ENCODE data around the gene SDF2L1.
"Not testable (repeated sequence)": the region's sequence is repeated elsewhere in the genome, so short reads cannot be mapped to it uniquely, and the experiment has no call there.

The SDF2L1 gene, protein sequence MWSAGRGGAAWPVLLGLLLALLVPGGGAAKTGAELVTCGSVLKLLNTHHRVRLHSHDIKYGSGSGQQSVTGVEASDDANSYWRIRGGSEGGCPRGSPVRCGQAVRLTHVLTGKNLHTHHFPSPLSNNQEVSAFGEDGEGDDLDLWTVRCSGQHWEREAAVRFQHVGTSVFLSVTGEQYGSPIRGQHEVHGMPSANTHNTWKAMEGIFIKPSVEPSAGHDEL

DNA sequence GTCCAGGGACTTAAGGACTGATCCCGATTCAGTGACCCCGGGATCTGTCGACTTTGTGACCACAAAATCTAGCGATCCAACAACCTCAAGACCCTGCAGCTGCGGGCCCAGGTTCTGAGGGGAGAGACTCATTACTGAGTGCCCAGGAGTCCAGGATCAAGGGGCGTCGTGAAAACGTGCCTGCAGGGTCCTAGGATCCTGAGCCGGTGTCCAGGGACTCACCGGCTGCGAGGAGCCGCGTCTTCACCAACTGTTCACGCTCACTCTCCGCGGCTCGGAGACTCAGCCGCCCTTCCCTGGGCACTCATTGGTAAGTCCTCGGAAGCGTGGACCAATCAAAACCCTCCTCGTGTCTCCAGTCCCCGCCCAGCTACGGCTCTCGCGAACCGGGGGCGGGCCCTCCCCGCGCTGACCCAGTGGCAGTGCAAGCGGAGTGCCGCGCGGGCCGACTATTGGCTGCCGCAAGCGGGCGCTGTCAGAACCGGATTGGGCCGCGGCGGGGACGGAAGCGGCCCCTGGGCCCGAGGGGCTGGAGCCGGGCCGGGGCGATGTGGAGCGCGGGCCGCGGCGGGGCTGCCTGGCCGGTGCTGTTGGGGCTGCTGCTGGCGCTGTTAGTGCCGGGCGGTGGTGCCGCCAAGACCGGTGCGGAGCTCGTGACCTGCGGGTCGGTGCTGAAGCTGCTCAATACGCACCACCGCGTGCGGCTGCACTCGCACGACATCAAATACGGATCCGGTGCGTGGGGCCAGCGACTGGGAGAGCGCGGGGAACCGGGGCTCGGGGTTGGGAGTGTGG is at the start of gene SDF2L1:
SDF2L1 (plus strand) TSS at position 514 of the 795 bp plus-strand sequence; CDS start at position 549, 35 bp downstream.
- DNase-seq (ENCODE audit: low read depth): peak; percentile 99

DNA sequence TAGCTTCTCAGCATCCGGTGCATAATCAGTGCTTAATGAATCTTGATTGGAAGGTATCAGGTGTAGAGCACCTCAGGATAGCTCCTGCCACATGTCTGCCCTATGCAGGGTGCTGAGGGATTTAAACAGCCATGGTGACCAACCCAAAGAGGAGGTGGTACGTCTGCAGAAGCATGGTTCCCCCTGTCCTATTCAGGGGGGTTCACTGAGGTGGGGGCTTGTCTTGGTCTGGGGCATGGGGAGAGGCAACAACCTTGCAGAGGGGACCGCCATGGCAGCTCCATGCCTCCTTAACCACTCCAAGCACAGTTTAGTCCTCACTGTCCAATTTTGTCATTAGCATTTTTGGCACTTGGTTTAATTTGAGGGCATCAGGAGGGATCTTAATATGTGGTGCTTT is 49.7 kb upstream of the SDF2L1 start:
- DNase-seq (ENCODE audit: low read depth): no peak

DNA sequence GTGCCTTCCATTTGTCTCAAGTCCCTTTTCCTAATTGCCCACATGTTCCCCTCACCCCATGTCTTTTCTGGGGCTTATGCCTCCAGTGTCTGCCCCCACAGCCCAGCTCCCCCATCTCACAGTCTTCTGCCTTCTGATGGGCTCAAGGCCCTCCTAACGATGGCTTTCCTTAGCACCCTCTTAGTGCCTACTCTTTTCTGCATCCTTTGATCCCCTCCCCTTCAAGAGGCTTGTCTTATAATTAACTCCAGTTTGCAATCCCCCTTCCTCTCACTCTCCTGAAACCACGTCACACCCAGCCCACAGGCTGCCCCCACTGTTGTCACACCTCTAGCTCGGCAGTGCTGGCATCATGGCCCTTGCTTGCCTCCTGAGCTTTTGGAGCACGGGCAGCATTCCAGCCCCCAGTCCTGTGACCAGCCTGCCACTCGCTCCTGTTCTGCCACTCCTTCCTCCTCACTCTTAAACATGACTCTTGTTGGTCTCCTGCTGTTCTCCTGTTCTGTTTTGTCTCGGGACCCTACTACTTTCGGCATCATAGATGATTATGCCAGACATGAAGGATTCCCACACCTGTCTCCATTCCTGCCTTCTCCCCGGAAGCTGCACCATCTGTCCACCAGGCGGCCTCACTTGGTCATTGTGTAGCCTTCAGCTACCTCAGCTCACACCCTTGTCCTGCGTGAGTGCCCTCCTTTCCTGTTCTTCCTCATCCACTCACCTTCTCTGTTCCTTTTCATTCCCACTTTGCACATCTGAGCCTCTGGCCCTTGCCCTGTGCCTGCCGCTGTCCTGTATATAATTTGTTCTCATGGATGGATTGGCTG is 48.5 kb upstream of the SDF2L1 start:
- DNase-seq (ENCODE audit: low read depth): no peak

DNA sequence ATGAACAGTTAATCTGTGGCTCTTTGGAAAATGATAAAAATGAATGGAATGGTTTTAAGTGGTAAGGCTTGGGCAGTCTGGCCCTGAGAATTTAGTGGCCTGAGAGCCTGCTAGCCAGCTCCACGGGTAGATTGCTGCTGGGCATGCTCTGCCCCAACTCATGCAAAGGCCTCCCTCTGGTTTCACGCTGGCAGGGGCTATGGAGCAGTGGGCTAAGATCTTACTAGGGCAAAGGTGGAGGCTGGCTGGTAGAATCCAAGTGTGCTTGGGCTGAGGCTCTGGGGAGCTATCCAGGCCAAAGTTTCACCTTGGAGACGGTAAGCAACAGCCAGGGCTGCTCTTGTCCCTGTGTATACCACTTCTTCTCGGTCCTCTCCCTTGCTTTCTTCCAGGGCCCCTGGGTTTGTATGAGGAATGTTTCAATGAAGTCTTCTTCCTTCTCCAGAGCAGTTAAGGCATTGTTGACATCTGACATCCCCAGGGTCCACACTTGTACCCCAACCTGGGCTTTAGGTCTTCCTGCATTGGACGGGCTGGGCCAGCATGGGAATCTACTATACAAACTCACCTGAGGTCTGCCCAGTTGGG is 47.1 kb upstream of the SDF2L1 start:
- DNase-seq (ENCODE audit: low read depth): peak; percentile 44

DNA sequence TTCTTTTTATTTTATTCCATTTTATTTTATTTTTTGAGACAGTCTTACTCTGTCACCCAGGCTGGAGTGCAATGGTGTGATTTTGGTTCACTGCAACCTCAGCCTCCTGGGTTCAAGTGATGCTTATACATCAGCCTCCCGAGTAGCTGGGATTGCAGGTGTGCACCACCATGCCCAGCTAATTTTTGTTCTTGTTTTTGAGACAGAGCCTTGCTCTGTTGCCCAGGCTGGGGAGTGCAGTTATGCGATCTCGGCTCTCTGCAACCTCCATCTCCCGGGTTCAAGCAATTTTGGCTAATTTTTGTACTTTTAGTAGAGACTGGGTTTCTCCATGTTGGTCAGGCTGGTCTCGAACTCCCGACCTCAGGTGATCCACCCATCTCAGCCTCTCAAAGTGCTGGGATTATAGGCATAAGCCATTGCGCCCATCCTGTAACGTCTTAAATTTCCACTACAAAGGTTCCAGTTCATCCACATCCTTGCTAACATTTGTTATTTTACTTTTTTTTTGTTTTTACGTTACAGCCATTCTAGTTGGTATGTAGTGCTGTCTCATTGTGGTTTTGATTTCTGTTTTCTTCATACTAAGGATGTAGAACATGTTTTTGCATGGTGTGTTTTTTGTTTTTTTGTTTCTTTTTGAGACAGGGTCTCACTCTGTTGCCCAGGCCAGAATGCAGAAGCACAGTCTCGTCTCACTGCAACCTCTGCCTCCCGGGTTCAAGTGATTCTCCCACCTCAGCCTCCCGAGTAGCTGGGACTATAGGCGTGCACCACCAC is 45.6 kb upstream of the SDF2L1 start:
- not testable (repeated sequence) for DNase-seq (ENCODE audit: low read depth)

DNA sequence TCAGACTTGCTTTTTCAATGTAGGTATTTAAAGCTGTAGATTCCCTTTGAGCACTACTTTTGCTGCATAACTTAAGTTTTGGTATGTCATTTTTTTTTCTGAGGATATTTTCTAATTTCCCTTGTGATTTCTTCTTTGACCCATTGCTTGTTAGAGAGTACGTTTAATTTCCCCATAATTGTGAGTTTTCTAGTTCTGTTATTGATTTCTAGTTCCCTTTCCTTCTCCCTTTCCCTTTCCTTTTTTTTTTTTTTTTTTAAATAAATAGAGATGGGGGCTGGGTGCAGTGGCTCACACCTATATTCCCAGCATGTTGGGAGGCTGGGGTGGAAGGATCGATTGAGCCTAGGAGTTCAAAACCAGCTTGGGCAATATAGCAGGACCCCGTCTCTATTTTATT is 43.8 kb upstream of the SDF2L1 start:
- no peak for DNase-seq (ENCODE audit: low read depth)

DNA sequence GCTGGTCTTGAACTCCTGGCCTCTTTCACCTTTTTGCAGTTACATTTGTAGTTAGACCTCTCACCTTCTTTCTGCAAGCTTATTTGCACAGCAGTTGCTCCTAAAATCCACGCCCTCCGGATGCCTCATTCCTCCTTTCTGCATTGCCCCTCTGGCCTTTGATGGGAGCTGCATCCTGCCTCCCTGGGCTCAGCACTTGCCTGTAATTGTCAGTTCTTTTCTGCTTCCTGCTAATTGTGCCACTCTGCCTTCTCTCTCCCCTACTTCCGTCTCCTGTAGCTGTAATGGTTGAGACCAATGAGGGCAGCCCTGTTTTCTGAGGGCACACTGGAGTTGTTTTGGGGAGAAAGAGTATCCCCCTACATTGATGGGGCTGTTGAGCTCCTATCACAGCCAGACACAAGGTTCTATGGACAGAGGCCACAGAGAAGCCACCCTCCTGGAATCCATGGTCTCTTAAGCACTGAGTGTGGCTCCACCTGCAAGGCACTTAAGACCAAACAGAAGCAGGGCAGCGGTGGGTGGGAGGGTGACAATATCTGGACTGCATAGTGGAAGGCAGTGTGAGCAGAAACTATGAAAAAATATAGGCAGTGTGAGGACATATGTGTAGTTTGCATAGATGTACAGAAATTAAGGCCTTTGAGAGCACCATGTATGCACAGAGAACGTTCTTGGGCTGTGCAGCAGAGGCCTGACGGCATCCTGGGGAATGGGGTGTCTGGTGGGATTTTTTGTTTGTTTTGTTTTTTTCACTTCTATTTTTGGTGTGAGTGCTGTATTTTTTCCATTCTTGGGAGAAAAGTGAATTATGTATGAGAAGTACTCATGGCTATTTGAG is 42.8 kb upstream of the SDF2L1 start:
- DNase-seq (ENCODE audit: low read depth): no peak

DNA sequence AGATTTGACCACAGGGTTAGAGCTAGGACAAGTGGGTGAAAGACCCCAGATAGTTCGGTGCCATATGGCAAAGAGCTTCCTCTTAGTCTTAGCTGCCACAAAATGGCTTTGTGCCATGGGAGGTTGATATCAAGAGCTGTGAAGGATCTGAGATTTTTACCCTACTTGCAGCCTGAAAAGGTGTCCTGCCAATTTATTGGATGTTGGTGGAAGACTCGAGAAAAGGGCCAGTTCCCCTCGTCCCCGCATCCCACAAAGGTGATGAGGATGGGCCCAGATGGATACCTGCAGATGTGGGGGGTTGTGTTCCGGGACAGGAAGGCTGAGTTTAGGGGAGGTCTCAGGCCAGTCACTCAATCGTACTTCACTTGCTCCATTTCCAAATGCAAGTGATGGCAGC is 39.5 kb upstream of the SDF2L1 start:
- DNase-seq (ENCODE audit: low read depth): no peak

DNA sequence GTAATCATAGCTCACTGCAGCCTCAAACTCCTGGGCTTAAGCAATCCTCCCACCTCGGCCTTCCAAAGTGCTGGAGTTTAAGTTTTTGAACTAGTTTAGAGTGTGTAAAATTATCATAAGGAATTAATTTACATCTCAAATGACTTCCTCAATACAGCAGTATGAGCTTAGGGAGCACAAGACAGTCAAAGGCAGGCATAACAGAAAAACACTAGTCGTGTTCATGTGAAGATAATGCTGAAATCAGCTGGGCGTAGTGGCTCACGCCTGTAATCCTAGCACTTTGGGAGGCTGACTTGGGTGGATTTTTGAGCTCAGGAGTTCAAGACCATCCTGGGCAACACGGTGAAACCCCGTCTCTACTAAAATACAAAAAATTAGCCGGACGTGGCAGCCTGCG is 38.1 kb upstream of the SDF2L1 start:
- no peak for DNase-seq (ENCODE audit: low read depth)

DNA sequence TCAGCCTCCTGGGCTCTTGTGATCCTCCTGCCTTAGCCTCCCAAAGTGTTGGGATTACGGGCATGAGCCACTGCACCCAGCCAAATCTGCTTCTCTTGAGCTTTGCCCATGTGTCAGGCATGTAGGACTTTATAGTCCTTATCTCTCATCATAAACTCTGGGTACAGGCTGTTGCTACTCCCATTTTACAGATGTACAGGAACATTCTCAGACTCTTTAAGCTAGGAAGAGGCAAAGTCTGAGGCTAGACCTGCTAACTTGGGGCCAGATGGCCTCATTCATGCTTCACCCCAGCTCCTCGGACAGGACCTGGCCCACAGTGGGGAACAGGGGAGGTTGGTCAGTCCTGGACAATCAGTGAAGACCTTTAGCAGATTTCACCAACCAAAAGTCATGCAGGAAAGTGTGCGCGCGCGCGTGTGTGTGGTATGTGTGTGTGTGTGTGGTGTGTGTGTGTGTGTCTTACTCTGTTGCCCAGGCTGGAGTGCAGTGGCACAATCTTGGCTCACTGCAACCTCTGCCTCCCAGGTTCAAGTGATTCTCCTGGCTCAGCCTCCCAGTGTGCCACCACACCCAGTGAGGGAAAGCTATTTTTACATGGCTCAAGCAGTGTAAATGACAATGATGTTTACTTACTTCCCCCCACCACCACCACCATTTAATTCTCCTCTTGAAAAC is 36.1 kb upstream of the SDF2L1 start:
- no peak for DNase-seq (ENCODE audit: low read depth)

DNA sequence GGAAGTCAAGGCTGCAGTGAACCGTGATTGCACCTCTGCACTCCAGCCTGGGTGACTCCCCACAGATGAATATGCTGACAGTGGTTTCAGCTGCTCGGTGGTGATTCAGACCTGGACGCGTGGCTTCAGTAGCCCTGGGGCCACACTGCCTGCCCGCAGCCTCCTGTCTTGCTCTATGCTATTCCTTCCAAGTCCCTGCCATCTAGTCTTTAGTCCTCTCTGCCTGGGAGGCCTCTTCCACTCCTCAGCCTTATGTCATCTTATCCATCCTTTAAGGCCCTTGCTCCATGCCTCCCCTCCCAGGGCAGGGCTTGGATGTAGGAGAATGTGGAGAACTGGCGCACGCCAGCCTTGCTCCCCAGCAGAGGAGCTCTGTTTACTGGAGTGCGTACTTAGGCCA is 35.3 kb upstream of the SDF2L1 start:
- DNase-seq (ENCODE audit: low read depth): no peak

DNA sequence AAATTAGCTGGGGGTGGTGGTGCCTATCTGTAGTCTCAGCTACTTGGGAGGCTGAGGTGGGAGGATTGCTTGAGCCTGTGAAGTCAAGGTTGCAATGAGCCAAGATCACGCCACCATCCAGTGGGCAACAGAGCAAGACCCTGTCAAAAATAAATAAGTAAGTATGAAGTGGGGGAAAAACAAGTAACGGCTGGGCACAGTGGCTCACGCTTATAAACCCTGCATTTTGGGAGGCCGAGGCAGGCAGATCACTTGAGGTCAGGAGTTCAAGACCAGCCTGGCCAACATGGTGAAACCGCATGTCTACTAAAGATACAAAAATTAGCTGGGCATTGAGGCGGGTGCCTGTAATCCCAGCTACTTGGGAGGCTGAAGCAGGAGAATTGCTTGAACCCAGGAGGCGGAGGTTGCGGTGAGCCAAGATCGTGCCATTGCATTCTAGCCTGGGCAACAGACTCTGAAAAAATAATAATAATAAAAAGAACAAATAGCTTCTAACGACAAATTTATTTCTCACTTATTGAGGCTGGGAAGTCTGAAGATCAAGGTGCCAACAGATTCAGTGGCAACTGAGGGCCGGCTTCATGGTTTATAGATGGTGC is 32.4 kb upstream of the SDF2L1 start:
- DNase-seq (ENCODE audit: low read depth): not testable (repeated sequence)

DNA sequence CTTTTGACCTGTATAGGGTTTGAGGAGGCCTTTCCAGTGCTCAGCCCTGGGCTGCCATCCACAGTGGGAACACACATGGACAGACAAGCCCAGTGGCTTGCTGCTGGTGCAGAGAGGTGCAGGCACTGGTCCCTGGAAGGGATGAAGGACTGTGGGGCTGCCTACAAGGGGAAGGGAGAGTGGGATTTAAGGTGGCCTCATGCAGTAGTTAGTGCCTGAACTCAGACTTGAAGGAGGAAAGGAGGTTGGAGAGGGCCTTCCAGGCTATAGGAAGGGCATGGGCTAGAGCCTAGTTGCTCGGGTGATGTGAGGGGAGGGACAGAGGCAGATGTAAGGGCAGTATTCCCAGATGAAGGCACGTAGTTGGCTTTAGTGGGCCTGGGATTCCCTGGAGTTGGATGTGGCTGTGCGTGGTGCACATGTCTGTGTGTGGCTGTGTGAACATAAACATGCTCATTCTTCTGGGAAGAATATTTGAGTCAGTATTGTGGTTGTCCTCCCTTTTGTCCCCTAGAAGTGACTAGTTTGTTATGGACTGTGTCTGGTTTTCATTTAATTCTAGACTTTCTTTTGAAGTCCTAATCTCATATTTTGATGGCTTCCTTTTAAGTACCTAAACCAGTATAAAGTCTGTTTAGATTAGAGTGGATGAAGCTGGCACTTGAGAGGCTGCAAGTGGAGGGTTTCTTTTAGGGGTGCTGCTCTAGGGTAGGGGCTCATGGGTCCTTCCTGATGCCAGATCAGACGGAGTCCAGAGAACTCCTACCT is 30.7 kb upstream of the SDF2L1 start:
- no peak for DNase-seq (ENCODE audit: low read depth)

DNA sequence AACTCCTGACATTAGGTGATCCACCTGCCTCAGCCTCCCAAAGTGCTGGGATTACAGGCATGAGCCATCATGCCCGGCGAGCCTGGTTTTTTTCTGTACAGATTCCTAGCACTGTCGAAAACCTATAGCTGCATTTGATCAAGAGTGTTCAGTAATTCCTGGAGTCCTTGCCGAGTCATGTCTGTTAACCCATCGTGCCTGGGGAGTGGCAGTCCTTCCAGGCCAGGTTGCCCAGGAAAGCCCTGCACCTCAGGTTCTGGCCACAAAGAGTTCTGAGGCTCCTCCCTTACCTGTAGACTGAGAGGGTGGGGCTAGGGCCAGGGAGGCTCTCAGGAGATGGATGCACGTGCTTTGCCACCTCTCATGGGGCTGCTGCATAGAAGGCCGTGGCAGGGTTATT is 29.2 kb upstream of the SDF2L1 start:
- DNase-seq (ENCODE audit: low read depth): no peak

DNA sequence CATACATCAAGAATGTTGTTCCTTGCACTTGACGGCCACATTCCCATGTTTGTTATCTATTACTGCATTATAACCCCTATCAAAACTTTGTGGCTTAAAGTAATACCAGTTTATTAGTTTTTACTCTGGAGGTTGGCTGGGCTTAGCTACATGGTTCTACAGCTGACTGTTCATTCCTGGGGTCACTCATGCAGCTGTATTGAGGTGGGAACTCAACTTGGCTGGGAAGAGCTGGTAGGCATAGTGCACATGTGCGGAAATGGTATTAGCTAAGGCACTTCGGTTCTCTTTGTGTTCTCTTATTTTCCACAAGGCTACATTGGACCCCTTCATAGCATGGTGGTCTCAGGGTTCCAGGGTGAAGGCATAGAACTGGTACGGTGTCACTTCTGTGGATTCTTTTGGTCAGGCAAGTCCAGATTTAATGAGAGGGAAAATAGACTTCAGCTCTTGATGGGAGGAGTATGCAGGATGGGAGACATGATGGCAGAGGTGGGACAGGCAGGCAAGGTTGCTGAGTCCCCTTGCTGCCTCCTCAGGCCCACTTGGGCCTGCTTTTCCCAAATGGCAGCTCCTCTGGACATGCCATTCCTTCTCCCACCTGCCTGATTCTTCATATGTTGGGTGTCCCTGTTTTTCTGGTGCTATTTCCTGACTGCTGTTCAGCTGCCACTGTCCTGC is 28.4 kb upstream of the SDF2L1 start:
- DNase-seq (ENCODE audit: low read depth): no peak

DNA sequence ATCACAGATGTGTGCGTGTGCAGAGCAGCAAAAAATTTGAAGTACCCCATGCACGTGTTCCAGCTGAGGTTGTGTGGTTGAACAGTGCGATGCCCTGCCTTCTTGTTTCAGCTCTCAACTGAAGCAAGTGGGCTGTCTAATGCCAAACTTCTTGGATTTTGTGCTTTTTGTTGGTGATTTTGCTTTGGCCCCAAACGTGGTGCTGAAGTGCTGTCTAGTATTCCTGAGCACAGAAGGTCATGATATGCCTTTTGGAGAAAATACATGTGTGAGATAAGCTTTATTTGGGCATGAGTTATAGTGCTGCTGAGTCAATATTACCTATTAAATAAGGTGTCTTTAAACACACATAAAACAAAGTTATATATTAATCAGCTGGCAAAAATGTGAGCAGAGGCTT is 26.4 kb upstream of the SDF2L1 start:
- no peak for DNase-seq (ENCODE audit: low read depth)

DNA sequence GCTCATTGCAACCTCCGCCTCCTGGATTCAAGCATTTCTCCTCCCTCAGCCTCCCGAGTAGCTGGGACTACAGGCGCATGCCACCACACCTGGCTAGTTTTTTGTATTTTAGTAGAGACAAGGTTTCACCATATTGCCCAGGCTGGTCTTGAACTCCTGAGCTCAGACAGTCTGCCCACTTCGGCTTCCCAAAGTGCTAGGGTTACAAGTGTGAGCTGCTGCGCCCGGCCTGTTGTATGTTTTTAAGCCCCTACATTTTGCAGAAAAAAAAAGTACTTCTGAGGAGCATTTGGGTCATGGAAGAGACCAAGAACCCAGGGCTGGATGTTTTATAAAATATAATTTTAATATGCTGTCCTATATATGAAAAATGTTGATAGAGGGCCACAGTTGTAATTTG is 24.8 kb upstream of the SDF2L1 start:
- not testable (repeated sequence) for DNase-seq (ENCODE audit: low read depth)

DNA sequence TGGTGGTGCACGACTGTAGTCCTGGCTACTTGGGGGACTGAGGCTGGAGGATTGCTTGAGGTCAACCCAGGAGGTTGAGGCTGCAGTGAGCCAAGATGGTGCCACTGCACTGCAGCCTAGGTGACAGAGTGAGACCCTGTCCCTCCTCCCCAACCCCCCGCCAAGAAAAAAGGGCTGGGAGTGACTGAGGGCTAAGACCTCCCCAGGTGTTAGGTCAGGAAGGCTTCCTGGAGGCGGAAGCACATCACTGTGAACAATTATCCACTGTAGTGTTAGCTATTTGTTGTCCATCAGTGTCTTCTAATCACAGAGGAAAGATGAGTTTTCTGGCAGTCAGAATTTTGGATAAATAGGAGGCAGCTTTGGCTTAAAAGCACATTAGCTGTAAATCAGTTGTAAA is 21.1 kb upstream of the SDF2L1 start:
- no peak for DNase-seq (ENCODE audit: low read depth)
